Panc1 (cell line): ENCODE results near the gene CCDC177. TPM values are rescaled to one million over a fixed set of nuclear protein-coding genes. Genes with fewer than 3 reads are reported as not detected.

Experiments
- ATAC-seq: fragments of 200-7000 bp; cut with Tn5 transposase; 2 replicates; pipeline ENCODE4 v1.9.1; 2020; ENCODE audit warnings: mild to moderate bottlenecking, moderate library complexity
- BruUV-seq: library from RNA; stranded (reverse); fragments of 400-500 nt; replicated peaks from 2 replicates; lab custom pipeline; 2021; lab: Mats Ljungman, UMichigan
- CTCF ChIA-PET: fragments of 300-600 bp; sonication (Branson Sonifier 250); formaldehyde crosslinking; loops from one replicate; lab custom pipeline; 2022; ENCODE audit warnings: antibody characterized with exemption; lab: Charles Lee
- POLR2A ChIA-PET: fragments of 300-600 bp; sonication (Branson Sonifier 250); formaldehyde crosslinking; loops from one replicate; lab custom pipeline; 2022; ENCODE audit warnings: antibody characterized with exemption; lab: Charles Lee
- DNase-seq: peaks from one replicate; pipeline ENCODE4 v3.0.0-alpha.2; 2010; ENCODE audit warnings: low read depth, low spot score
- H3K27ac ChIP-seq: 2 replicates; pipeline ENCODE4 v1.5.1; 2011; ENCODE audit warnings: mild to moderate bottlenecking, low read length, inconsistent platforms
- H3K27me3 ChIP-seq: fragments of 200-500 bp; sonication (Bioruptor generic); 2 replicates; pipeline ENCODE4 v1.6.0; 2014; ENCODE audit warnings: low read length, inconsistent platforms; ENCODE audit not compliant: control insufficient read depth, insufficient read depth
- H3K36me3 ChIP-seq: fragments of 200-500 bp; sonication (Bioruptor generic); 2 replicates; pipeline ENCODE4 v1.5.1; 2014; ENCODE audit warnings: inconsistent platforms, mild to moderate bottlenecking, low read length, moderate library complexity; ENCODE audit not compliant: control insufficient read depth, insufficient read depth
- H3K4me1 ChIP-seq: 2 replicates; pipeline ENCODE4 v1.5.1; 2011; ENCODE audit warnings: inconsistent platforms, mild to moderate bottlenecking, low read length, moderate library complexity; ENCODE audit not compliant: control insufficient read depth, insufficient read depth
- H3K4me3 ChIP-seq, 2 experiments: 2 replicates each; pipeline ENCODE4 v1.5.1; 2011 to 2012; ENCODE audit warnings: low read depth in 2 of 2, low read length in 2 of 2, mild to moderate bottlenecking in 2 of 2, inconsistent platforms in 1 of 2, moderate library complexity in 1 of 2
- H3K9me3 ChIP-seq: fragments of 200-500 bp; sonication (Bioruptor generic); 2 replicates; pipeline ENCODE4 v1.5.1; 2014; ENCODE audit warnings: low read depth, mild to moderate bottlenecking, inconsistent platforms, low read length, moderate library complexity; ENCODE audit not compliant: control insufficient read depth, insufficient read depth
- CTCF ChIP-seq: fragments of 450-650 bp; IDR thresholded peaks from 2 replicates; pipeline ENCODE4 v1.5.1; 2017; ENCODE audit warnings: mild to moderate bottlenecking
- POLR2AphosphoS5 ChIP-seq: IDR thresholded peaks from 2 replicates; pipeline ENCODE4 v1.6.1; 2012; ENCODE audit warnings: mild to moderate bottlenecking, low read depth, low read length, moderate library complexity
- REST ChIP-seq, 2 experiments: IDR thresholded peaks; 2 replicates each; pipeline ENCODE4 v1.6.1; 2011 to 2012; ENCODE audit warnings: low read depth in 2 of 2, control low read depth in 1 of 2, low read length in 1 of 2, mild to moderate bottlenecking in 1 of 2, moderate library complexity in 1 of 2; ENCODE audit not compliant: insufficient read depth in 1 of 2
- SIN3A ChIP-seq: IDR thresholded peaks from 2 replicates; pipeline ENCODE4 v1.6.1; 2012; ENCODE audit warnings: low read depth, mild to moderate bottlenecking, low read length, moderate library complexity, borderline replicate concordance; ENCODE audit not compliant: insufficient read depth
- TCF7L2 ChIP-seq: IDR thresholded peaks from 2 replicates; pipeline ENCODE4 v1.6.1; 2011; ENCODE audit warnings: mild to moderate bottlenecking, low read depth, low read length, inconsistent platforms
- in situ Hi-C: cut with HindIII; loops from 2 replicates; pipeline ENCODE4 v1.10.0; 2016; ENCODE audit warnings: low sequenced_read_pairs, low pct_unique_long_range_greater_than_20kb
- intact Hi-C: fragments of 100-400 bp; cut with micrococcal nuclease; formaldehyde crosslinking; loops from one replicate; pipeline ENCODE4 v1.10.0; 2022; ENCODE audit not compliant: unreplicated experiment
- total RNA-seq: library from RNA; stranded (reverse); gene quantifications from one replicate; pipeline ENCODE4 v1.2.1, GENCODE V29; 2021; ENCODE audit not compliant: unreplicated experiment

Gene CCDC177
- total RNA-seq, 1 experiment from 2014 or later, result not detected

- POLR2A ChIA-PET, result no interaction called here
- no peak overlapping the region for H3K27ac ChIP-seq
These were observed 21.4 kb downstream of the CCDC177 start for GRCh38 chr14:69553252-69553651.

GRCh38 chr14:69551511-69551910, 23.2 kb downstream of the CCDC177 start:
- CTCF ChIA-PET, result no interaction called here
- BruUV-seq, result no TSS peak
- TF ChIP-seq SIN3A, result no peak
- no peak for TF ChIP-seq POLR2AphosphoS5
- TF ChIP-seq TCF7L2, result no peak
- TF ChIP-seq REST (IDR thresholded peaks at IDR 0.05; ENCODE audit: insufficient read depth in 1 of 2, low read depth in 2 of 2, low read length in 1 of 2), result no peak
- no peak for TF ChIP-seq CTCF
- in situ Hi-C loops (no loop called here), intact Hi-C loops (no loop called here)
- Histone ChIP-seq H3K27ac (no peak overlapping the region), H3K27me3 (peaks cover 3% of the 10 kb centered on the region; the same call in 1 of the 2 replicates), H3K4me3 (no peak overlapping the region), H3K36me3 (no peaks in the 10 kb centered on the region), H3K9me3 (no peaks in the 10 kb centered on the region), H3K4me1 (no peaks in the 10 kb centered on the region)
- POLR2A ChIA-PET, result no interaction called here
- no peak for DNase-seq
- no peak for ATAC-seq

More at GRCh38 chr14:69553252-69553651, 21.4 kb downstream of the CCDC177 start:
- Histone ChIP-seq H3K9me3 (no peaks in the 10 kb centered on the region), H3K4me3 (no peak overlapping the region), H3K4me1 (no peaks in the 10 kb centered on the region), H3K36me3 (no peaks in the 10 kb centered on the region), H3K27me3 (peaks cover 3% of the 10 kb centered on the region; the same call in 1 of the 2 replicates)
- DNase-seq (no peak), ATAC-seq (no peak)
- CTCF ChIA-PET, result no interaction called here
- TF ChIP-seq CTCF (no peak), SIN3A (no peak), POLR2AphosphoS5 (no peak), TCF7L2 (no peak), REST (IDR thresholded peaks at IDR 0.05; ENCODE audit: insufficient read depth in 1 of 2, low read depth in 2 of 2, low read length in 1 of 2) (no peak)
- in situ Hi-C loops (no loop called here), intact Hi-C loops (no loop called here)
- BruUV-seq, result no TSS peak
